WTC11 (cell line): Measurements from ENCODE around the gene ZBTB34.

Source experiments
- ATF1 ChIP-seq: sonication (generic); formaldehyde crosslinking; IDR thresholded peaks from 2 replicates; pipeline ENCODE4 v1.8.1; 2023; ENCODE audit warnings: mild to moderate bottlenecking, moderate library complexity, missing genetic modification reagents
- ATF2 ChIP-seq: sonication (generic); formaldehyde crosslinking; IDR thresholded peaks from 2 replicates; pipeline ENCODE4 v1.8.1; 2022; ENCODE audit warnings: low read depth, missing genetic modification reagents, borderline replicate concordance
- ELF4 ChIP-seq: sonication (generic); formaldehyde crosslinking; IDR thresholded peaks from 2 replicates; pipeline ENCODE4 v1.8.1; 2022; ENCODE audit warnings: low read depth, mild to moderate bottlenecking, moderate library complexity, missing genetic modification reagents
- NFYB ChIP-seq: sonication (generic); formaldehyde crosslinking; conservative IDR thresholded peaks from 2 replicates; pipeline ENCODE4 v1.8.0; 2022; ENCODE audit warnings: low read depth, missing genetic modification reagents
- SMAD3 ChIP-seq: sonication (generic); formaldehyde crosslinking; IDR thresholded peaks from 2 replicates; pipeline ENCODE4 v1.8.0; 2022; ENCODE audit warnings: missing genetic modification reagents, mild to moderate bottlenecking, borderline replicate concordance
- ZNF121 ChIP-seq: sonication (generic); formaldehyde crosslinking; IDR thresholded peaks from 2 replicates; pipeline ENCODE4 v1.8.0; 2023; ENCODE audit warnings: missing genetic modification reagents
- ZNF138 ChIP-seq: sonication (generic); formaldehyde crosslinking; conservative IDR thresholded peaks from 2 replicates; pipeline ENCODE4 v1.8.1; 2022; ENCODE audit warnings: mild to moderate bottlenecking, moderate library complexity, missing genetic modification reagents
- ZNF416 ChIP-seq: fragments of 250-450 bp; sonication (Bioruptor Pico); IDR thresholded peaks from 2 replicates; pipeline ENCODE4 v1.9.0; 2021; ENCODE audit warnings: mild to moderate bottlenecking, inconsistent platforms
- TF ChIP-seq, protein P1 (sequence below): sonication (generic); formaldehyde crosslinking; IDR thresholded peaks from 2 replicates; pipeline ENCODE4 v1.8.1; 2023; ENCODE audit warnings: mild to moderate bottlenecking, missing genetic modification reagents, borderline replicate concordance
- TF ChIP-seq, protein P2 (sequence below): fragments of 200-600 bp; IDR thresholded peaks from 2 replicates; pipeline ENCODE4 v1.8.0; 2022; ENCODE audit warnings: antibody characterized with exemption
- TF ChIP-seq, protein P3 (sequence below): sonication (generic); formaldehyde crosslinking; IDR thresholded peaks from 2 replicates; pipeline ENCODE4 v1.8.0; 2022; ENCODE audit warnings: mild to moderate bottlenecking, missing genetic modification reagents
- TF ChIP-seq, protein P4 (sequence below): sonication (generic); formaldehyde crosslinking; IDR thresholded peaks from 2 replicates; pipeline ENCODE4 v1.8.0; 2022; ENCODE audit warnings: mild to moderate bottlenecking, missing genetic modification reagents
- TF ChIP-seq, protein P5 (sequence below): sonication (generic); formaldehyde crosslinking; IDR thresholded peaks from 2 replicates; pipeline ENCODE4 v1.8.0; 2022; ENCODE audit warnings: missing genetic modification reagents

DNA sequence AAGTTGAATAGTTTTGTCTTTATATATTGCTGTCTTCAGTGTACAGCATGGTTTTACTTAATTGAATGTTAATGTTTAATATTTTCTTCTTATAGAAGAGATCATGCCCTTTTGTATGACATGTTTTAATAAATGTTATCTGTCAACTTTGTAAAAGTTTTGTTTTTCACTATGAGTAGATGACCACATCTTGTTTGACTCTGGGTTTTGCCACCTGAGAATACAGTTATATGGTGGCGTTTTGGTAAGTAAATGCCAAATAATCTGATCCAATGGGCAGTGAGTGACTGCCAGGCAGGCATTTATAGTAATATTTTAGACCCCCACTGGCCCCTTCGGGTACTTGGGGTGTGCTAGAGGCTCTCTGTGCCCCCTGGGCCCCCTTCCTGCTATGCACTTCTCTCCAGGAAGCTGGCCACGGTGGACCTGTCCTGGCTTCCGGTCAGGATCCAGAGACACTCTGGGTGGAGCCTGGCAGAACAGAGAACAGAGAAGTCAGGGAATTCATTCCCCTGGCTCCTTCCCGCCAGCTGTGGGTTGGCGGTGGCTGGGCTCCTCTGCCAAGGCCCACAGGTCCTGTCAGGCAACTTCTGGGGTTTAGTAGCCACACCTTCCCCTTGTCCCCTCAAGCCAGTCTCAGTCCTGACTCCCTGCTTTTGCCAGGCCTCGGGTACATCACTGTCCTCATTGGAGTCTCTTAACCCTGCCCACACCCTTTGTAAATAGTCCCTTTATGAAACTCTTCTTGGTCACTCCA, 22.2 kb upstream of the ZBTB34 start:
- no peak for TF ChIP-seq ZNF121 (CRISPR knock-in tag)
- TF ChIP-seq, protein P1, sequence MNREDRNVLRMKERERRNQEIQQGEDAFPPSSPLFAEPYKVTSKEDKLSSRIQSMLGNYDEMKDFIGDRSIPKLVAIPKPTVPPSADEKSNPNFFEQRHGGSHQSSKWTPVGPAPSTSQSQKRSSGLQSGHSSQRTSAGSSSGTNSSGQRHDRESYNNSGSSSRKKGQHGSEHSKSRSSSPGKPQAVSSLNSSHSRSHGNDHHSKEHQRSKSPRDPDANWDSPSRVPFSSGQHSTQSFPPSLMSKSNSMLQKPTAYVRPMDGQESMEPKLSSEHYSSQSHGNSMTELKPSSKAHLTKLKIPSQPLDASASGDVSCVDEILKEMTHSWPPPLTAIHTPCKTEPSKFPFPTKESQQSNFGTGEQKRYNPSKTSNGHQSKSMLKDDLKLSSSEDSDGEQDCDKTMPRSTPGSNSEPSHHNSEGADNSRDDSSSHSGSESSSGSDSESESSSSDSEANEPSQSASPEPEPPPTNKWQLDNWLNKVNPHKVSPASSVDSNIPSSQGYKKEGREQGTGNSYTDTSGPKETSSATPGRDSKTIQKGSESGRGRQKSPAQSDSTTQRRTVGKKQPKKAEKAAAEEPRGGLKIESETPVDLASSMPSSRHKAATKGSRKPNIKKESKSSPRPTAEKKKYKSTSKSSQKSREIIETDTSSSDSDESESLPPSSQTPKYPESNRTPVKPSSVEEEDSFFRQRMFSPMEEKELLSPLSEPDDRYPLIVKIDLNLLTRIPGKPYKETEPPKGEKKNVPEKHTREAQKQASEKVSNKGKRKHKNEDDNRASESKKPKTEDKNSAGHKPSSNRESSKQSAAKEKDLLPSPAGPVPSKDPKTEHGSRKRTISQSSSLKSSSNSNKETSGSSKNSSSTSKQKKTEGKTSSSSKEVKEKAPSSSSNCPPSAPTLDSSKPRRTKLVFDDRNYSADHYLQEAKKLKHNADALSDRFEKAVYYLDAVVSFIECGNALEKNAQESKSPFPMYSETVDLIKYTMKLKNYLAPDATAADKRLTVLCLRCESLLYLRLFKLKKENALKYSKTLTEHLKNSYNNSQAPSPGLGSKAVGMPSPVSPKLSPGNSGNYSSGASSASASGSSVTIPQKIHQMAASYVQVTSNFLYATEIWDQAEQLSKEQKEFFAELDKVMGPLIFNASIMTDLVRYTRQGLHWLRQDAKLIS (CRISPR knock-in tag) = no peak
- TF ChIP-seq, protein P2, sequence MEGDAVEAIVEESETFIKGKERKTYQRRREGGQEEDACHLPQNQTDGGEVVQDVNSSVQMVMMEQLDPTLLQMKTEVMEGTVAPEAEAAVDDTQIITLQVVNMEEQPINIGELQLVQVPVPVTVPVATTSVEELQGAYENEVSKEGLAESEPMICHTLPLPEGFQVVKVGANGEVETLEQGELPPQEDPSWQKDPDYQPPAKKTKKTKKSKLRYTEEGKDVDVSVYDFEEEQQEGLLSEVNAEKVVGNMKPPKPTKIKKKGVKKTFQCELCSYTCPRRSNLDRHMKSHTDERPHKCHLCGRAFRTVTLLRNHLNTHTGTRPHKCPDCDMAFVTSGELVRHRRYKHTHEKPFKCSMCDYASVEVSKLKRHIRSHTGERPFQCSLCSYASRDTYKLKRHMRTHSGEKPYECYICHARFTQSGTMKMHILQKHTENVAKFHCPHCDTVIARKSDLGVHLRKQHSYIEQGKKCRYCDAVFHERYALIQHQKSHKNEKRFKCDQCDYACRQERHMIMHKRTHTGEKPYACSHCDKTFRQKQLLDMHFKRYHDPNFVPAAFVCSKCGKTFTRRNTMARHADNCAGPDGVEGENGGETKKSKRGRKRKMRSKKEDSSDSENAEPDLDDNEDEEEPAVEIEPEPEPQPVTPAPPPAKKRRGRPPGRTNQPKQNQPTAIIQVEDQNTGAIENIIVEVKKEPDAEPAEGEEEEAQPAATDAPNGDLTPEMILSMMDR = no peak
- TF ChIP-seq ZNF138 = no peak
- TF ChIP-seq, protein P3, sequence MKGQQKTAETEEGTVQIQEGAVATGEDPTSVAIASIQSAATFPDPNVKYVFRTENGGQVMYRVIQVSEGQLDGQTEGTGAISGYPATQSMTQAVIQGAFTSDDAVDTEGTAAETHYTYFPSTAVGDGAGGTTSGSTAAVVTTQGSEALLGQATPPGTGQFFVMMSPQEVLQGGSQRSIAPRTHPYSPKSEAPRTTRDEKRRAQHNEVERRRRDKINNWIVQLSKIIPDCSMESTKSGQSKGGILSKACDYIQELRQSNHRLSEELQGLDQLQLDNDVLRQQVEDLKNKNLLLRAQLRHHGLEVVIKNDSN (CRISPR knock-in tag) = no peak
- TF ChIP-seq SMAD3 (CRISPR knock-in tag) = no peak
- TF ChIP-seq ZNF416 (CRISPR knock-in tag) = no peak
- TF ChIP-seq, protein P4, sequence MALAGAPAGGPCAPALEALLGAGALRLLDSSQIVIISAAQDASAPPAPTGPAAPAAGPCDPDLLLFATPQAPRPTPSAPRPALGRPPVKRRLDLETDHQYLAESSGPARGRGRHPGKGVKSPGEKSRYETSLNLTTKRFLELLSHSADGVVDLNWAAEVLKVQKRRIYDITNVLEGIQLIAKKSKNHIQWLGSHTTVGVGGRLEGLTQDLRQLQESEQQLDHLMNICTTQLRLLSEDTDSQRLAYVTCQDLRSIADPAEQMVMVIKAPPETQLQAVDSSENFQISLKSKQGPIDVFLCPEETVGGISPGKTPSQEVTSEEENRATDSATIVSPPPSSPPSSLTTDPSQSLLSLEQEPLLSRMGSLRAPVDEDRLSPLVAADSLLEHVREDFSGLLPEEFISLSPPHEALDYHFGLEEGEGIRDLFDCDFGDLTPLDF = no peak
- TF ChIP-seq, protein P5, sequence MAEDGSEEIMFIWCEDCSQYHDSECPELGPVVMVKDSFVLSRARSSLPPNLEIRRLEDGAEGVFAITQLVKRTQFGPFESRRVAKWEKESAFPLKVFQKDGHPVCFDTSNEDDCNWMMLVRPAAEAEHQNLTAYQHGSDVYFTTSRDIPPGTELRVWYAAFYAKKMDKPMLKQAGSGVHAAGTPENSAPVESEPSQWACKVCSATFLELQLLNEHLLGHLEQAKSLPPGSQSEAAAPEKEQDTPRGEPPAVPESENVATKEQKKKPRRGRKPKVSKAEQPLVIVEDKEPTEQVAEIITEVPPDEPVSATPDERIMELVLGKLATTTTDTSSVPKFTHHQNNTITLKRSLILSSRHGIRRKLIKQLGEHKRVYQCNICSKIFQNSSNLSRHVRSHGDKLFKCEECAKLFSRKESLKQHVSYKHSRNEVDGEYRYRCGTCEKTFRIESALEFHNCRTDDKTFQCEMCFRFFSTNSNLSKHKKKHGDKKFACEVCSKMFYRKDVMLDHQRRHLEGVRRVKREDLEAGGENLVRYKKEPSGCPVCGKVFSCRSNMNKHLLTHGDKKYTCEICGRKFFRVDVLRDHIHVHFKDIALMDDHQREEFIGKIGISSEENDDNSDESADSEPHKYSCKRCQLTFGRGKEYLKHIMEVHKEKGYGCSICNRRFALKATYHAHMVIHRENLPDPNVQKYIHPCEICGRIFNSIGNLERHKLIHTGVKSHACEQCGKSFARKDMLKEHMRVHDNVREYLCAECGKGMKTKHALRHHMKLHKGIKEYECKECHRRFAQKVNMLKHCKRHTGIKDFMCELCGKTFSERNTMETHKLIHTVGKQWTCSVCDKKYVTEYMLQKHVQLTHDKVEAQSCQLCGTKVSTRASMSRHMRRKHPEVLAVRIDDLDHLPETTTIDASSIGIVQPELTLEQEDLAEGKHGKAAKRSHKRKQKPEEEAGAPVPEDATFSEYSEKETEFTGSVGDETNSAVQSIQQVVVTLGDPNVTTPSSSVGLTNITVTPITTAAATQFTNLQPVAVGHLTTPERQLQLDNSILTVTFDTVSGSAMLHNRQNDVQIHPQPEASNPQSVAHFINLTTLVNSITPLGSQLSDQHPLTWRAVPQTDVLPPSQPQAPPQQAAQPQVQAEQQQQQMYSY (CRISPR knock-in tag) = no peak
- TF ChIP-seq NFYB (CRISPR knock-in tag) = no peak
- no peak for TF ChIP-seq ATF1 (CRISPR knock-in tag)
- TF ChIP-seq ATF2 (CRISPR knock-in tag) = no peak
- no peak for TF ChIP-seq ELF4 (CRISPR knock-in tag)
